HT-29 (cell line): ENCODE results near the gene NUDT4. TPM values are rescaled to one million over a fixed set of nuclear protein-coding genes. Genes with fewer than 3 reads are reported as not detected.
"Not testable (repeated sequence)": the region's sequence is repeated elsewhere in the genome, so short reads cannot be mapped to it uniquely, and the experiment has no call there.

ENCODE experiments used
- DNase-seq: peaks from one replicate; pipeline ENCODE4 v3.0.0-alpha.2; 2015; ENCODE audit warnings: low spot score
- total RNA-seq: library from RNA; depleted of rRNA; stranded (reverse); fragments of >200 nt; shearing (Covaris generic); gene quantifications from 2 replicates; pipeline ENCODE4 v1.2.3, GENCODE V29; 2014

The NUDT4 gene
- total RNA-seq, 1 experiment from 2014 or later, result 120 TPM

GRCh38 chr12:93427779-93428564 is 50.2 kb downstream of the NUDT4 start:
- DNase-seq, result no peak

GRCh38 chr12:93429448-93429847 is 51.7 kb downstream of the NUDT4 start:
- no peak for DNase-seq

- no peak for DNase-seq
Measured at GRCh38 chr12:93429852-93430251, 52.1 kb downstream of the NUDT4 start.

GRCh38 chr12:93430280-93430679 is 52.6 kb downstream of the NUDT4 start:
- no peak for DNase-seq

GRCh38 chr12:93432031-93432430 is 54.3 kb downstream of the NUDT4 start:
- DNase-seq, result not testable (repeated sequence)

- no peak for DNase-seq
Measured at GRCh38 chr12:93434256-93434865, 56.6 kb downstream of the NUDT4 start.

GRCh38 chr12:93438266-93439050 is 60.7 kb downstream of the NUDT4 start:
- DNase-seq, result no peak

GRCh38 chr12:93440043-93440835 is 62.5 kb downstream of the NUDT4 start:
- DNase-seq, result peak; percentile 17

- DNase-seq, result peak; percentile 39
Measured at GRCh38 chr12:93441081-93441616, 63.4 kb downstream of the NUDT4 start.

GRCh38 chr12:93441617-93442410 is 64.1 kb downstream of the NUDT4 start, which contains the start of gene UBE2N:
Gene UBE2N (minus strand): TSS chr12:93441947. CDS start chr12:93441884, 63 bp downstream.
- DNase-seq, result peak; percentile 94

GRCh38 chr12:93442411-93443340 is 65.0 kb downstream of the NUDT4 start:
- peak; percentile 29 for DNase-seq

- DNase-seq, result no peak
Measured at GRCh38 chr12:93443576-93443975, 65.9 kb downstream of the NUDT4 start.

- no peak for DNase-seq
Measured at GRCh38 chr12:93447555-93448290, 70.0 kb downstream of the NUDT4 start.

- no peak for DNase-seq
Measured at GRCh38 chr12:93448796-93449195, 71.1 kb downstream of the NUDT4 start.

- DNase-seq, result no peak
Measured at GRCh38 chr12:93449277-93449676, 71.6 kb downstream of the NUDT4 start.

- no peak for DNase-seq
Measured at GRCh38 chr12:93451423-93452158, 73.9 kb downstream of the NUDT4 start.

GRCh38 chr12:93453633-93454032 is 75.9 kb downstream of the NUDT4 start:
- DNase-seq, result no peak

- no peak for DNase-seq
Measured at GRCh38 chr12:93456077-93456476, 78.4 kb downstream of the NUDT4 start.
